Adipocyte (in vitro differentiated cells): ENCODE results near the gene ROPN1L.

Source experiments
- DNase-seq: peaks from one replicate; pipeline ENCODE4 v3.0.0-alpha.2; 2015; ENCODE audit warnings: low read depth
- H3K27me3 ChIP-seq: replicated peaks from 2 replicates; pipeline ENCODE4 v1.7.0; 2013; ENCODE audit warnings: mild to moderate bottlenecking, low read length, moderate library complexity; ENCODE audit not compliant: control insufficient read depth, insufficient read depth
- H3K36me3 ChIP-seq: 2 replicates; pipeline ENCODE4 v1.7.0; 2013; ENCODE audit warnings: low read length, mild to moderate bottlenecking, moderate library complexity; ENCODE audit not compliant: control insufficient read depth, insufficient read depth, severe bottlenecking
- H3K4me1 ChIP-seq: 2 replicates; pipeline ENCODE4 v1.7.0; 2013; ENCODE audit warnings: mild to moderate bottlenecking, low read length, moderate library complexity; ENCODE audit not compliant: control insufficient read depth, insufficient read depth
- H3K4me3 ChIP-seq: 2 replicates; pipeline ENCODE4 v1.7.0; 2013; ENCODE audit warnings: mild to moderate bottlenecking, low read length, moderate library complexity
- H3K9ac ChIP-seq: 2 replicates; pipeline ENCODE4 v1.7.0; 2013; ENCODE audit warnings: mild to moderate bottlenecking, low read length, moderate library complexity
- H3K9me3 ChIP-seq: 2 replicates; pipeline ENCODE4 v1.7.0; 2013; ENCODE audit warnings: mild to moderate bottlenecking, low read length, moderate library complexity; ENCODE audit not compliant: control insufficient read depth

Gene ROPN1L

DNA sequence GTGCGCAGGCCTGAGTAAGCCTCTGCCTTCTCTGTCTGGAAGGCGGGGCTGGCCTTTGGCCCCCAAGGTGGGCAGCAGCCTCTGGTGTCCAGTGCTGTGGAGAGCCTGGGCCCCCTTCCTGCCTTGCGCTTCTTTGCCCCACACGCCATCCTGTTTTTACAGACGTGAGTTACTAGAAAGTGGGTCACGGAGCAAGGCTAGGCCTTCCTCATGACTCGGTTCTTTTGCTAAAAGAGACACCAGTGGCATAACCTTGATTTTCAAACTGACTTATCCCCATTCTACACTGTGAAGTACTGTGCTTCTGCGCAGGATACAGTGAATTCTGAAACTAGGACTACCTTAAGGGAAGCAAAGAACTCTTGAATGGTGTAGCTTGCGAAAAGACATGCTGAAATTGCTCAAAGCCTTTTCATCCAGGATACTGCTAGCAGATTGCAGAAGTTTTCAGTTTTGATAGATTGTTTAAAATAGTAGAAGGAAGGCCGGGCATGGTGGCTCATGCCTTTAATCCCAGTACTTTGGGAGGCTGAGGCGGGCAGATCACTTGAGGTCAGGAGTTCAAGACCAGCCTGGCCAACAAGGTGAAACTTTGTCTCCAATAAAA, 7.2 kb downstream of the ROPN1L start:
- Histone ChIP-seq H3K4me3 (no peak overlapping the region), H3K4me1 (peaks cover 13% of the 10 kb centered on the region), H3K9me3 (no peaks in the 10 kb centered on the region), H3K27me3 (no peaks in the 10 kb centered on the region), H3K9ac (no peak overlapping the region), H3K36me3 (no peaks in the 10 kb centered on the region)
- DNase-seq, result no peak

DNA sequence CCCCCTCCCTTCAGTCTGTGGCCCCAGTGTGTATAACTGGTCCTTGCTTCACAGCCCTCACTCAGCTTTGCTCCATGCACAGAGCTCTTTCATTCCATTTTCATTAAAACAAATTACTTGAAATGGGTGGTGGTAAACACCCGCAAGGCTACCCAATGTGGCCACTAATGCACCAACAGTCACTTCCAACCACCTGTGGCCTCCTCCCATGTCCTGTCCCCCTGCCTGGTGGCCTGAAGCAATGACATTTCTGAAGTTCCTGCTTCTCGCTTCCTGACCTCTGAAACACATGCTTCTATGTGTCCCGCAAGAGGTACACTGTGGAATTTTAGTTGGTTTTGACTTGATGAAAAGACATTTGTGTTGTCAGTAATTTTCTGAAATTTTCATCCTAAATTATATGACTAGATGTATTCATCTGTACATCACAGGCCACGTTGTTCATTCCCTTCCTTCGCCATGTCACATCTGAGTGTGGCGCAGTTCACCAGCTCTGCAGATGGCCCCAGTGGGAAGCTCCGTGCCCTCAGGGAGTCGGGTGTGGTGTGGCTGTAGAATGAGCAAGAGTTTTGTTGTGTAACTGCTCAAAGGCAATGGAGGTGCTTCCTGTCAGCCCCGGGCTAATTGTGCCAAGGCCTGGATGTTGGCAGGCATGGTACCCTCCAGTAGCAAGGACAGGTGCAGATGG, 9.6 kb downstream of the ROPN1L start:
- no peaks in the 10 kb centered on the region for H3K36me3 ChIP-seq
- no peak overlapping the region for H3K4me3 ChIP-seq
- H3K27me3 ChIP-seq, result no peaks in the 10 kb centered on the region
- peaks cover 28% of the 10 kb centered on the region for H3K4me1 ChIP-seq
- H3K9me3 ChIP-seq, result no peaks in the 10 kb centered on the region
- DNase-seq, result no peak
- no peak overlapping the region for H3K9ac ChIP-seq

GRCh38 chr5:10452768-10453331, 11.2 kb downstream of the ROPN1L start:
- peaks cover 44% of the 10 kb centered on the region for H3K4me1 ChIP-seq
- H3K36me3 ChIP-seq, result no peaks in the 10 kb centered on the region
- peak; percentile 92 for DNase-seq
- no peaks in the 10 kb centered on the region for H3K27me3 ChIP-seq
- H3K4me3 ChIP-seq, result no peak overlapping the region
- H3K9me3 ChIP-seq, result no peaks in the 10 kb centered on the region
- H3K9ac ChIP-seq, result no peak overlapping the region

DNA sequence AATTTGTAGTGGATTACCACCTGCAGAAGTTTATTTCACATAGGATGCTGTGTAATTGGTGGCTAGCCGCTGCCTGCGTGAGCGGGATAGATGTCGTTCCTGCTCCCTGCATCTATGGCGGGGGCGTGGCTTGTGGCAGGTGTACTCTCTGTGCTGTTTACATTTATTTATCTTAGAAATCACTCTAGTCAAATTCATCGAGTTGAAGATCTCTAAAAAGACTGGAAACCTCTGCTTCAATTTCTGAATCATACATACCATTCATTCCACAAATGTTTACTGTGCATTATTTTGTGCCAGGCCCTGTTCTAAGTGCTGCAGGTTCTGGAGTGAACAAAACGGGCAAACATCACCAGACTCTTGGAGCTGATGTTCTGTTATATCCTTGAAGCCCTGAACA, 11.9 kb downstream of the ROPN1L start:
- Histone ChIP-seq H3K9ac (no peak overlapping the region), H3K9me3 (no peaks in the 10 kb centered on the region), H3K4me3 (no peak overlapping the region), H3K36me3 (no peaks in the 10 kb centered on the region), H3K4me1 (peaks cover 47% of the 10 kb centered on the region), H3K27me3 (no peaks in the 10 kb centered on the region)
- DNase-seq, result peak; percentile 52

GRCh38 chr5:10454591-10455276, 13.1 kb downstream of the ROPN1L start:
- Histone ChIP-seq H3K4me1 (peaks cover 47% of the 10 kb centered on the region), H3K9ac (peak overlapping the region; percentile 37), H3K36me3 (no peaks in the 10 kb centered on the region), H3K4me3 (peak overlapping the region; percentile 5), H3K9me3 (no peaks in the 10 kb centered on the region), H3K27me3 (no peaks in the 10 kb centered on the region)
- peak; percentile 19 for DNase-seq

DNA sequence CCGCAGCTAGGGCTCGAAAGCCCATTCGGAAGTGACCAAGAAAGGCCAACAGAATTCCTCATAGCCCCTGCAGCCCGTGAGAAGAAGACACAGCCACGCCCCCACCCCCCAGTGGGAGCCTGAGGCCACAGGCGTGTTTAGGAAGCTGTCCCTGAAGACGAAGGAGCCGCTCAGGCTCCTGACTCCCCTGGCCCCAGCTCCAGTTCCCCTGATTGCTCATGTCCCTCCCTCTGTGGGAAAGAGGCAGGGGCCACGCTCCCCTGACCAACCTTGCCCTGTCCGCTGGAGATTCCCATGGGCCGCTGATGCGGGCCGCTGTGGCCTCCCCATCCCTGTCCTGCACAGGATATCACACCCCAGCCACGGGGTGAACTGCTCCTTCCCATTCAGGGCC, 13.6 kb downstream of the ROPN1L start:
- H3K9ac ChIP-seq, result peak overlapping the region; percentile 37
- no peaks in the 10 kb centered on the region for H3K9me3 ChIP-seq
- H3K4me1 ChIP-seq, result peaks cover 47% of the 10 kb centered on the region
- no peak overlapping the region for H3K4me3 ChIP-seq
- no peak for DNase-seq
- H3K36me3 ChIP-seq, result no peaks in the 10 kb centered on the region
- H3K27me3 ChIP-seq, result no peaks in the 10 kb centered on the region

GRCh38 chr5:10456583-10457420, 15.1 kb downstream of the ROPN1L start:
- peak; percentile 52 for DNase-seq
- no peak overlapping the region for H3K4me3 ChIP-seq
- no peaks in the 10 kb centered on the region for H3K27me3 ChIP-seq
- H3K9me3 ChIP-seq, result no peaks in the 10 kb centered on the region
- peak overlapping the region; percentile 30 for H3K9ac ChIP-seq
- peaks cover 47% of the 10 kb centered on the region for H3K4me1 ChIP-seq
- no peaks in the 10 kb centered on the region for H3K36me3 ChIP-seq

- no peaks in the 10 kb centered on the region for H3K9me3 ChIP-seq
- peak overlapping the region; percentile 30 for H3K9ac ChIP-seq
- DNase-seq, result no peak
- H3K4me3 ChIP-seq, result no peak overlapping the region
- no peaks in the 10 kb centered on the region for H3K36me3 ChIP-seq
- peaks cover 45% of the 10 kb centered on the region for H3K4me1 ChIP-seq
- no peaks in the 10 kb centered on the region for H3K27me3 ChIP-seq
These were observed 16.2 kb downstream of the ROPN1L start for GRCh38 chr5:10457682-10458574.

DNA sequence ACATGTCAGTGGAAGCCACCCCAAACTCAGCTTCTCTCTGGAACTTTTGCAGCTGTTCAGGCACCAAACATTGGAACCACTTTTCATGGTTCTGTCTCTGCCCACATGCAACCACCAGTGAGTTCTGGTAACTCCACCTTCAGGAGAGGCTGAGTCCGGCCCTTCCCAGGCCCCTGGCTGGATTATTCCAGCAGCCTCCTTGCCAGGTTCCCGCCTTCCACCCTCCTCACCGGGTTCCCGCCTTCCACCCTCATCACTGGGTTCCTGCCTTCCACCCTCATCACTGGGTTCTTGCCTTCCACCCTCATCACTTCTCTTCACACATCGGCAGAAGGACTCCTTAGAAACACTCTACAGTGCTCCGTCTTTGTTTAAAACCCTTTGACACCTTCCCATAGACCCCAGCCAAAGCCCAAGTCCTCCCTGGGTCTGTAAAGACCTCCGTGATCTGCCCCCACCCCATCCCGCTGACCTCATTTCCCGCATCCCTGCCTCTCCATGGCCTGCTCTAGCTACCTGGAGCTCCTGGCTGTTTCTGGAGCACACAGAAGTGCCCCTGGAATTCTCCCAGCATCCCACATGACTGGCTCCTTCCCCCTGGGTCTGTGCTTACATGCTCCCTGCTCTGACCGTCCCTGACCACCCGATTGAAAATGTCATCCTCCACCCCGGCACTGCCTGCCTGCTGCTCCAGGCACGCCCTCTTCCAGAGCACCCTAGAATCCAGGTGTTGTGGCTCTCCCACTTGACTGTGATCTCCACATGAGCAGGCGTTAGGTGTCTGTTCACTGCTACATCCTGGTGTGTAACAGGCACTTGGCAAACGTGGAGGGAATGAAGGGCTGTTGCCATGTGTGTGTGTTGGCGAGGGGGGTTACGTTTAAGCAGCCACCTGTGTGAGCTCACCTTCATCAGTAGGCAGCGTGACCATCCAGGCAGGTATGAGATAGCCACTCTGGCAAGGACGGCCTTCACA, 17.7 kb downstream of the ROPN1L start:
- Histone ChIP-seq H3K9ac (no peak overlapping the region), H3K4me3 (no peak overlapping the region), H3K9me3 (no peaks in the 10 kb centered on the region), H3K27me3 (no peaks in the 10 kb centered on the region), H3K36me3 (no peaks in the 10 kb centered on the region), H3K4me1 (peaks cover 31% of the 10 kb centered on the region)
- no peak for DNase-seq
